ENCODE measurements around the gene IFRD2.

DNA sequence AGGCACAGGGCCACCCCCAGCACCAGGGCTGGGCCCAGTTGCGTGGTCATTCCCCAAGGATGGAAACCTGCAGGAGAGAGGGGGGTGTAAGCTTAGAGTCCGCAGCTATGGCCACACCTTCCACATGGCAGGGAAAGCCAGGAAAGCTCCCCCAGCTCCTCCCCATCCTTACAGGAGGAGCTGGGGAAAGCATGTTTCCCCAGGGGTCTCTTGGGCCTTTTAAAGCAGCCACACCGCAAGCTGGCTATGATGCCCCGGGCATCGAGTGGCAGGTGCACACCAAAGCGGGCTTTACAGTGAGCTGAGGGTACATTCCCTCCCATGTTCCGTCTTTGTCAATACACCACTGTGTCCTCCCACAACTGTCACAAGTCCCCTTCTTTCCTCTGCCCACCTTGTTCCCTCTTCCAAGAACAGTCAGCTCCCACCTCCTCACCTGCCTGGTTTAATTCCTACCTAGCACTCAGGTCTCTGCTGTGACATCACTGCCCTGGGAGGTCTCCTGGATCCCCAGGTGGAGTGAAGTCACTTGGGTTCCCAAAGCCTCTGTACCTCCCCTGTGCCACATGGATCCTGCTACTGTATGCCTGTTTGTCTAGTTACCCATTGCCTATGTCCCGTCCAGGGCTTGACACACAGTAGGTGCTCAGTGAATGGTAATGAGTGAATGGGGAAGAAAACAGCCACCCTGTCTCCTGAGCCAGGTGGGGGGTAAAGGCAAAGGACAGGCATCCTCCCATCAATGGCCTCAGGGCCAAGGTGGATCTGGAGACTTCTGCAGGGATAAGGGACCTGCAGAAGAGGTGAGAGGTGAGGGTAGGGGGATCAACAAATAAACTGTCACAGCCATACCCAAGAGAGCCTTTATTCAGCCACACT lies 3.6 kb upstream of the IFRD2 start:
- TF ChIP-seq, protein P1, sequence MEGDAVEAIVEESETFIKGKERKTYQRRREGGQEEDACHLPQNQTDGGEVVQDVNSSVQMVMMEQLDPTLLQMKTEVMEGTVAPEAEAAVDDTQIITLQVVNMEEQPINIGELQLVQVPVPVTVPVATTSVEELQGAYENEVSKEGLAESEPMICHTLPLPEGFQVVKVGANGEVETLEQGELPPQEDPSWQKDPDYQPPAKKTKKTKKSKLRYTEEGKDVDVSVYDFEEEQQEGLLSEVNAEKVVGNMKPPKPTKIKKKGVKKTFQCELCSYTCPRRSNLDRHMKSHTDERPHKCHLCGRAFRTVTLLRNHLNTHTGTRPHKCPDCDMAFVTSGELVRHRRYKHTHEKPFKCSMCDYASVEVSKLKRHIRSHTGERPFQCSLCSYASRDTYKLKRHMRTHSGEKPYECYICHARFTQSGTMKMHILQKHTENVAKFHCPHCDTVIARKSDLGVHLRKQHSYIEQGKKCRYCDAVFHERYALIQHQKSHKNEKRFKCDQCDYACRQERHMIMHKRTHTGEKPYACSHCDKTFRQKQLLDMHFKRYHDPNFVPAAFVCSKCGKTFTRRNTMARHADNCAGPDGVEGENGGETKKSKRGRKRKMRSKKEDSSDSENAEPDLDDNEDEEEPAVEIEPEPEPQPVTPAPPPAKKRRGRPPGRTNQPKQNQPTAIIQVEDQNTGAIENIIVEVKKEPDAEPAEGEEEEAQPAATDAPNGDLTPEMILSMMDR (IDR thresholded peaks at IDR 0.05): no peak
- TF ChIP-seq POLR2A (IDR thresholded peaks at IDR 0.05): no peak
